GM12891 (cell line): ENCODE data around the gene TMC2.
"Not testable (repeated sequence)": the region's sequence is repeated elsewhere in the genome, so short reads cannot be mapped to it uniquely, and the experiment has no call there.

ENCODE experiments used
- DNase-seq: peaks from one replicate; pipeline ENCODE4 v3.0.0; 2011; ENCODE audit warnings: low spot score; ENCODE audit not compliant: insufficient read length
- FAIRE-seq: peaks from 2 replicates; lab custom pipeline; 2011; peaks lifted over from hg19 to GRCh38; lab: Jason Lieb, UNC
- PAX5 ChIP-seq: IDR thresholded peaks from 2 replicates; pipeline ENCODE4 v1.6.1; 2011; ENCODE audit warnings: low read length, moderate library complexity, mild to moderate bottlenecking; ENCODE audit not compliant: insufficient read depth, severe bottlenecking
- POLR2A ChIP-seq: IDR thresholded peaks from 2 replicates; pipeline ENCODE4 v1.6.1; 2011; ENCODE audit warnings: low read depth, low read length, control low read depth
- POLR2AphosphoS5 ChIP-seq: IDR thresholded peaks from 2 replicates; pipeline ENCODE4 v1.6.1; 2011; ENCODE audit warnings: low read depth, low read length, control low read depth
- POU2F2 ChIP-seq: IDR thresholded peaks from 2 replicates; pipeline ENCODE4 v1.6.1; 2011; ENCODE audit warnings: low read depth, mild to moderate bottlenecking, control low read depth, low read length, moderate library complexity
- SPI1 ChIP-seq: IDR thresholded peaks from 2 replicates; pipeline ENCODE4 v1.6.1; 2011; ENCODE audit warnings: low read depth, low read length, control low read depth
- TAF1 ChIP-seq: IDR thresholded peaks from 2 replicates; pipeline ENCODE4 v1.6.1; 2011; ENCODE audit warnings: low read depth, low read length, control low read depth

The TMC2 gene

DNA sequence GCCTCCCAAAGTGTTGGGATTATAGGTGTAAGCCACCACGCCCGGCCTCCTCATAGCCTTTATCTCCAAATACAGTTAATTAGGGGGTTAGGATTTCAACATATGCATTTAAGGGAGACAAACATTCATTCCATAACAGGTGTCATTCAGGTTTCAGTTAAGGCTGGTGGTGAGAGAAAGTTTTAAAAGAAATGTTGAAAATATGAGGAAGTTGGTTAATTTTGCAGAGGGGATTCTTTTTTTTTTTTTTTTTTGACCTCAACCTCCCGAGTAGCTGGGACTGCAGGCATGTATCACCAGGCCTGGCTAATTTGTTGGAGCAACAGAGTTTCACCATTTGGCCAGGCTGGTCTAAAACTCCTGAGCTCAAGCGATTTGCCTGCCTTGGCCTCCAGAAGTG is 143.7 kb downstream of the TMC2 start:
- DNase-seq (no peak), FAIRE-seq (no peak)
- no peak for TF ChIP-seq PAX5
- TF ChIP-seq POU2F2 = no peak
- no peak for TF ChIP-seq POLR2A
- no peak for TF ChIP-seq SPI1
- TF ChIP-seq POLR2AphosphoS5 = no peak
- TF ChIP-seq TAF1 = no peak

DNA sequence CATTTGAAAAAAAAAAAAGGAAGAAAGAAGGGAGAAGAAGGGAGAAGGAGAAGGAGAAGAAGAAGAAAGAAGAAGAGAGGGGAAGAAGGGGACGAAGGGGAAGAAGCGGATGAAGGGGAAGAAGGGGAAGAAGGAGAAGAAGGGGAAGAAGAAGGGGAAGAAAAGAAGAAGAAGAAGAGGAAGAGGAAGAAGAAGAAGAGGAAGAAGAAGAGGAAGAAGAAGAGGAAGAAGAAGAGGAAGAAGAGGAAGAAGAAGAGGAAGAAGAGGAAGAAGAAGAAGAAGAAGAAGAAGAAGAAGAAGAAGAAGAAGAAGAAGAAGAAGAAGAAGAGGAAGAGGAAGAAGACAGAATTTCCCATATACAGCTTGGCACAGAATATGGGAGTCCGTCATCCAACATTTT is 145.7 kb downstream of the TMC2 start:
- not testable (repeated sequence) for DNase-seq, FAIRE-seq

DNA sequence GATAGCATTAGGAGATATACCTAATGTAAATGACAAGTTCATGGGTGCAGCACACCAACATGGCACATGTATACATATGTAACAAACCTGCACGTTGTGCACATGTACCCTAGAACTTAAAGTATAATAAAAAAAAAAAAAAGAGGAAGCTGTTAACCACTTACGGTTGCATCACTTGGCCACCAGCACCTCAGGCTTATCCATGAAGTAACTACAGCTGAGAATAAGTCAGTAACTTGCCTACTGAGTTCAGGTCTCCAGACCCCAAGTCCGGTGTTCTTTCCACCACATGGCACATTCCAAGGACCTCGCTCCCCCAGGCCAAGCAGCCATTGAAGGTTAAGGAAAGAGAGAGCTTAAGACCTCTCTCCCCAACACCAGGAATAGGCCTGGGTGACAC is 148.4 kb downstream of the TMC2 start:
- not testable (repeated sequence) for FAIRE-seq, DNase-seq

DNA sequence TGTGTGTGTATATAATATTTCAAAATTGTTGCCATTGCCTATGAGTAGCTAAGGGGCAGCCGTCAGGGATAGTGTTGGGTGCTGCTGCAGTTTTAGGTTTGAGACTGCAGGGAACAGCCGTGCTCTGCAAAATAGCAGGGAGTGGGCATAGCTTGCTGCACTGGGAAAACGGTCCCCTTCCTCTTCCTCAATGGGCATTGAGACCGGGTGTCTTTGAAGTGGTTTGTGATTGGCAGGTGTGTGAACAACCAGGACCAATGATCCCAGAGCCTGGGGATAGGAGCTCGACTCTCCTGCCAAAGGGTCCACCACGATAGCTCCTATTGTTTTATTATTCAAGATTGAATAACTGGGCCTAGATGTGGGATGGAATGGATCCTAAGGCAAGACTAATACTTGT is 151.1 kb downstream of the TMC2 start:
- DNase-seq (no peak), FAIRE-seq (no peak)
- TF ChIP-seq POU2F2 (no peak), SPI1 (no peak), PAX5 (no peak), POLR2A (no peak), POLR2AphosphoS5 (no peak), TAF1 (no peak)

DNA sequence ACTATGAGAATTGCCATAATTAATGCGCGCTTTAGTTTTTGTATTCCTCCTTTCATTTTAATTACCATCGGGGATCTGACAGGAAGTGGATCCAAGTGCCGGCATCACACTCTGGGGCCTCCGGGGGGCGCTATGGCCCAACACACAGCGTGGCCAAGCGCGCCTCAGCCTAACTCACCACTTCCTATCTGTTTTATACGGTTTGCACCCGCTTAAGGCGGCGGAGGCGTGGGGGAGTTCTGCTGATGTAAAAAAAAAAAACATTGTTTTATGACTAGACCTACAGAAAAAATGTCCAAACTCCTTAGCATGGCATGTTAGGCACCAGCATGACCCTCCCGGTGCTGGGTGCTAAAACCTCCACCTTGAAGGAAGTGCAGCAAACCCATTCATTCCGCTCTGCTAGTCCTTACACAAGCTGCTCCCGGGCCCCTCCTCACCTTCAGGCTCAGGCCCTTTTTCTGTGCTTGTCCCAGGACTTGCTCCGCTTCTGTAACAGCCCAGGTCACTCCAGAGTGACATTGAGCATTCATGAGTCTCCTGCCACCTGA is 151.7 kb downstream of the TMC2 start:
- peak; percentile 45 for DNase-seq
- TF ChIP-seq POLR2AphosphoS5 (no peak), SPI1 (peak; percentile 55)
- peak; percentile 92 for FAIRE-seq

DNA sequence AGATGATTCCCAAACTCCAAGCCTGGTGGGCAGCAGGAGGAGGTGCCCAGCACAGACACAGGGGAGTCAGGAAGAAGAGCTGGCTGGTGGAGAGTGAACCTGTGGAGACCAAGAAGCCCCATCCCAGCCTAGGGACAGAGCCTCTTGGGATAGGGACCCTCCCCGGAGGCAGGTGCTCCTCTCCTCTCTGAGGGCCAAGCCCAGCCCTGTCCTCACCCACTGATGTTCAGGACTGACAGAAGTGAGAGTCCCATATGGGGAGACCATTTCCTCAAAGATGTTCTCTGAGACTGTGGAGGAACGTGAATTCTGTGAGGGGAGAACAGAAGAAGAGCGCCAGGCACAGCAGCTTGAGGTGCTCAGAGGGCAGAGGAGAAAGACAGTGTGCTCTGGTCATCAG is 153.8 kb downstream of the TMC2 start:
- FAIRE-seq = no peak
- TF ChIP-seq POLR2AphosphoS5 (no peak), SPI1 (no peak), POU2F2 (no peak), TAF1 (no peak), PAX5 (no peak), POLR2A (no peak)
- DNase-seq = no peak

DNA sequence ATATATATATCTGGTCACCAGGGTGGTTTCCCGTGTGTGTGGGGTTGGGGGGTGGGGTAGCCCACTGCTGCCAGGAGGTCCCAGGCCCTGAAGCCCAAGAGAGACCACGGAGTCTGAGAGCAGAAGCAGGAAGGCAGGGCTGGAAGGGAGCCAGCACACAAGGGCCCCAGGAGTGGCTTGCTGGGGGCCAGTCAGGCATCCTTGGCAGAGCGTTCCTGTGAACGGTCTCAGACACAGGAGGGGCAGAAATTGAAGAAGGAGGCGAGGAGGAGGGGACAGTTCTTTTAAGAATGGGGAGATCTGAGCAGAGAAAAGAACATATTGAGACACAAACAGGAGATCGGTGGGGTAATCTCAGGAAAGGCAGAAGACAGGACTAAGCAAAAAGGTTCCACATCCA is 154.3 kb downstream of the TMC2 start:
- no peak for FAIRE-seq
- no peak for DNase-seq
- TF ChIP-seq POLR2AphosphoS5 = no peak
- TF ChIP-seq POLR2A = no peak
- TF ChIP-seq PAX5 = no peak
- TF ChIP-seq TAF1 = no peak
- TF ChIP-seq POU2F2 = no peak
- no peak for TF ChIP-seq SPI1

DNA sequence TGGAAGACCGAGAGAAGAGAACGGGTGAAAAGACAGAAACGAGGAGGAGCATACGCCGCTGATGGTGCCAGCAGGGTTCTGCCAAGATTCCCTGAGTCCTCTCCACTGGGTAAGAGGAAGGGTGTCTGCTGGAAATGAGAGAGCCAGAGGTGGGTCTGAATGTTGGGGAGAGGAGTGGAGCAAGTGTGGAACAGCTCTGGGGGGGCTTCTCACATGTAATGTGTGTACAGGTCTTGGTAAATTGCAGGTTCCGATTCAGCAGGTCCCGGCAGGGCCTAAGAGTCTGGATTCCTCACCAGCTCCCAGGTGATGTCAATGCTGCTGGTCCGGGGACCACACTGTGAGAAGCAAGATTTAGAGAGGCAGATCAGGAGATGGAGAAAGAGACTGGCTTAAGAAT is 154.8 kb downstream of the TMC2 start:
- DNase-seq (no peak), FAIRE-seq (no peak)
- TF ChIP-seq SPI1 (no peak), POLR2AphosphoS5 (no peak), TAF1 (no peak), POLR2A (no peak), POU2F2 (no peak), PAX5 (no peak)
